ENCODE data around the gene ELAPOR2. TPM values are rescaled to one million over a fixed set of nuclear protein-coding genes. Genes with fewer than 3 reads are reported as not detected.

ELAPOR2 gene, protein sequence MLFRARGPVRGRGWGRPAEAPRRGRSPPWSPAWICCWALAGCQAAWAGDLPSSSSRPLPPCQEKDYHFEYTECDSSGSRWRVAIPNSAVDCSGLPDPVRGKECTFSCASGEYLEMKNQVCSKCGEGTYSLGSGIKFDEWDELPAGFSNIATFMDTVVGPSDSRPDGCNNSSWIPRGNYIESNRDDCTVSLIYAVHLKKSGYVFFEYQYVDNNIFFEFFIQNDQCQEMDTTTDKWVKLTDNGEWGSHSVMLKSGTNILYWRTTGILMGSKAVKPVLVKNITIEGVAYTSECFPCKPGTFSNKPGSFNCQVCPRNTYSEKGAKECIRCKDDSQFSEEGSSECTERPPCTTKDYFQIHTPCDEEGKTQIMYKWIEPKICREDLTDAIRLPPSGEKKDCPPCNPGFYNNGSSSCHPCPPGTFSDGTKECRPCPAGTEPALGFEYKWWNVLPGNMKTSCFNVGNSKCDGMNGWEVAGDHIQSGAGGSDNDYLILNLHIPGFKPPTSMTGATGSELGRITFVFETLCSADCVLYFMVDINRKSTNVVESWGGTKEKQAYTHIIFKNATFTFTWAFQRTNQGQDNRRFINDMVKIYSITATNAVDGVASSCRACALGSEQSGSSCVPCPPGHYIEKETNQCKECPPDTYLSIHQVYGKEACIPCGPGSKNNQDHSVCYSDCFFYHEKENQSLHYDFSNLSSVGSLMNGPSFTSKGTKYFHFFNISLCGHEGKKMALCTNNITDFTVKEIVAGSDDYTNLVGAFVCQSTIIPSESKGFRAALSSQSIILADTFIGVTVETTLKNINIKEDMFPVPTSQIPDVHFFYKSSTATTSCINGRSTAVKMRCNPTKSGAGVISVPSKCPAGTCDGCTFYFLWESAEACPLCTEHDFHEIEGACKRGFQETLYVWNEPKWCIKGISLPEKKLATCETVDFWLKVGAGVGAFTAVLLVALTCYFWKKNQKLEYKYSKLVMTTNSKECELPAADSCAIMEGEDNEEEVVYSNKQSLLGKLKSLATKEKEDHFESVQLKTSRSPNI
- total RNA-seq, result 4.5 and 5.1 TPM in 2 replicates

- CTCF ChIA-PET, result interaction anchor here (0.6 to 1.4 kb wide), 8 partner anchors 31 to 178 kb away, joined by 3 to 4 read pairs (median 3); no protein-coding TSS in a partner anchor
- DNase-seq, result peak; percentile 94
- POLR2A ChIA-PET, result interaction anchor here (0.7 to 2.4 kb wide), 3 partner anchors 93 to 160 kb away, joined by 4 to 16 read pairs (median 14); partner anchors contain the start of genes DMTF1 and TMEM243
Observed at GRCh38 chr7:87059525-87060287, at the start of gene ELAPOR2. Gene ELAPOR2 (minus strand): TSS chr7:87059654. CDS start chr7:87059513, 141 bp downstream.

DNA sequence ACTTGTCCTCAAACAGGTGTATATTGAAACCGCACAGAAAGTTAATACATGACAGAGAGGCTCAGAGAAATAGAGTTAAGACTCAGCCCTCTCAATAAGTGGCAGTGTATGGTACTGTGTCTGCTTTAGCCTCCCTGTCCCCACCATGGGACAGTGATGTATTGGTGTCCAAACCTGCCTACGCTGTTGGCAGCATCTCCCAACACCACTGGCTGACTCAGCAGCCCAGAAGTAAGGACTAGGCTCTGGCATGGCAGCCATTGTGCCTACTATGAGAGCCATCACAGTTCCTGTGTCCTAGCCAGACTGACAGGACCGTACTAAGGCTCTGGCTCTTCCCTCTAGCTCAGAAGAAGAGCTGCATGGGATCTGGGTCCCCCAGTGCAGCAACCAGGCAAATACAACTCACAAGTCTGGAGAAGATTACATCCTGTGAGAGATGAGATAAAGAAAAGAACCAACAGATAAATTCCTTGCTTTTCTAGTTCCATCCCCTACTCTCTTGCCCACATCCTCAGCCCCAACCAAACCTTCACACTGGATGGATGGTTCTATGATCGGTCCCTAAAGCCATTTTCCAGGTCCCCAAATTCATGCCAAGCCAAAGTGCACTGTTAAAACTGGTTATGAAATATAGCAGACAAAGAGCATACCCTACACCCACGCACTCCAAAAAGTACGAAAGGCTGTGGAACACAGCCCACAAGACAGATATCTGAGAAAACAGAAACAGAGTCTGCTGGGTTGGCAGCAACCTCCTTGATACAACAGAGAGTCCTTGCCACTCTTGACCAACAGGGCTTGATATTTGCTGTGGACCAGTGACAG lies 48.7 kb upstream of the ELAPOR2 start:
- H3K4me1 Mint-ChIP-seq, result no peaks in the 10 kb centered on the region
- peaks cover 12% of the 10 kb centered on the region for H3K27me3 Mint-ChIP-seq
- intact Hi-C loops (cut with micrococcal nuclease), result no loop called here
- H3K36me3 Mint-ChIP-seq (ENCODE audit: low read depth), result no peaks in the 10 kb centered on the region
- ChIA-PET CTCF (no interaction called here), POLR2A (no interaction called here)
- DNase-seq, result no peak
- no peaks in the 10 kb centered on the region for H3K9me3 Mint-ChIP-seq
- H3K4me3 Mint-ChIP-seq, result no peak overlapping the region
- TF ChIP-seq, protein P1, sequence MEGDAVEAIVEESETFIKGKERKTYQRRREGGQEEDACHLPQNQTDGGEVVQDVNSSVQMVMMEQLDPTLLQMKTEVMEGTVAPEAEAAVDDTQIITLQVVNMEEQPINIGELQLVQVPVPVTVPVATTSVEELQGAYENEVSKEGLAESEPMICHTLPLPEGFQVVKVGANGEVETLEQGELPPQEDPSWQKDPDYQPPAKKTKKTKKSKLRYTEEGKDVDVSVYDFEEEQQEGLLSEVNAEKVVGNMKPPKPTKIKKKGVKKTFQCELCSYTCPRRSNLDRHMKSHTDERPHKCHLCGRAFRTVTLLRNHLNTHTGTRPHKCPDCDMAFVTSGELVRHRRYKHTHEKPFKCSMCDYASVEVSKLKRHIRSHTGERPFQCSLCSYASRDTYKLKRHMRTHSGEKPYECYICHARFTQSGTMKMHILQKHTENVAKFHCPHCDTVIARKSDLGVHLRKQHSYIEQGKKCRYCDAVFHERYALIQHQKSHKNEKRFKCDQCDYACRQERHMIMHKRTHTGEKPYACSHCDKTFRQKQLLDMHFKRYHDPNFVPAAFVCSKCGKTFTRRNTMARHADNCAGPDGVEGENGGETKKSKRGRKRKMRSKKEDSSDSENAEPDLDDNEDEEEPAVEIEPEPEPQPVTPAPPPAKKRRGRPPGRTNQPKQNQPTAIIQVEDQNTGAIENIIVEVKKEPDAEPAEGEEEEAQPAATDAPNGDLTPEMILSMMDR (IDR thresholded peaks at IDR 0.05), result no peak
- no peak overlapping the region for H3K27ac Mint-ChIP-seq
- ATAC-seq (ENCODE audit: low read depth), result no peak

More at GRCh38 chr7:87059525-87060287, at the start of gene ELAPOR2:
- TF ChIP-seq, protein P1 (IDR thresholded peaks at IDR 0.05), result no peak
- Mint-ChIP-seq H3K27ac (peak within 1 kb of the TSS; percentile 77), H3K27me3 (no peaks in the 10 kb centered on the region), H3K4me3 (peak within 1 kb of the TSS; percentile 88), H3K4me1 (peaks cover 14% of the 10 kb centered on the region), H3K36me3 (ENCODE audit: low read depth) (no peaks in the 10 kb centered on the region), H3K9me3 (no peaks in the 10 kb centered on the region)
- ATAC-seq (ENCODE audit: low read depth), result peak; percentile 96
- intact Hi-C loops (cut with micrococcal nuclease), result loop anchor here (1.0 to 10.0 kb wide), 10 partner anchors 15 to 1165 kb away; partner anchors contain the start of genes ABCB4, CROT, DBF4 and DMTF1

GRCh38 chr7:87106974-87107612 lies 47.6 kb upstream of the ELAPOR2 start:
- DNase-seq (no peak), ATAC-seq (ENCODE audit: low read depth) (no peak)
- intact Hi-C loops (cut with micrococcal nuclease), result no loop called here
- Mint-ChIP-seq H3K27me3 (peaks cover 11% of the 10 kb centered on the region), H3K27ac (no peak overlapping the region), H3K4me3 (no peak overlapping the region), H3K4me1 (no peaks in the 10 kb centered on the region), H3K36me3 (ENCODE audit: low read depth) (no peaks in the 10 kb centered on the region), H3K9me3 (no peaks in the 10 kb centered on the region)
- POLR2A ChIA-PET, result no interaction called here
- CTCF ChIA-PET, result no interaction called here
- TF ChIP-seq, protein P1 (IDR thresholded peaks at IDR 0.05), result no peak

- POLR2A ChIA-PET, result no interaction called here
- CTCF ChIA-PET, result no interaction called here
- TF ChIP-seq, protein P1 (IDR thresholded peaks at IDR 0.05), result no peak
- no peak overlapping the region for H3K27ac Mint-ChIP-seq
- no peaks in the 10 kb centered on the region for H3K9me3 Mint-ChIP-seq
- H3K4me1 Mint-ChIP-seq, result no peaks in the 10 kb centered on the region
- DNase-seq (no peak), ATAC-seq (ENCODE audit: low read depth) (no peak)
- no peak overlapping the region for H3K4me3 Mint-ChIP-seq
- H3K27me3 Mint-ChIP-seq, result peaks cover 18% of the 10 kb centered on the region
- intact Hi-C loops (cut with micrococcal nuclease), result no loop called here
- H3K36me3 Mint-ChIP-seq (ENCODE audit: low read depth), result no peaks in the 10 kb centered on the region
Observed at GRCh38 chr7:87105401-87105800, 45.9 kb upstream of the ELAPOR2 start.
